HG02678 (cell line): ENCODE data around the gene HOTAIR.

ENCODE experiments used
- ATAC-seq: cut with Tn5 transposase; IDR thresholded peaks from one replicate; pipeline ENCODE4 v1.9.1; 2021; ENCODE audit warnings: mild to moderate bottlenecking, moderate library complexity; ENCODE audit not compliant: unreplicated experiment

The HOTAIR gene

GRCh38 chr12:53976172-53976822 is 1.5 kb upstream of the HOTAIR start:
- no peak for ATAC-seq

DNA sequence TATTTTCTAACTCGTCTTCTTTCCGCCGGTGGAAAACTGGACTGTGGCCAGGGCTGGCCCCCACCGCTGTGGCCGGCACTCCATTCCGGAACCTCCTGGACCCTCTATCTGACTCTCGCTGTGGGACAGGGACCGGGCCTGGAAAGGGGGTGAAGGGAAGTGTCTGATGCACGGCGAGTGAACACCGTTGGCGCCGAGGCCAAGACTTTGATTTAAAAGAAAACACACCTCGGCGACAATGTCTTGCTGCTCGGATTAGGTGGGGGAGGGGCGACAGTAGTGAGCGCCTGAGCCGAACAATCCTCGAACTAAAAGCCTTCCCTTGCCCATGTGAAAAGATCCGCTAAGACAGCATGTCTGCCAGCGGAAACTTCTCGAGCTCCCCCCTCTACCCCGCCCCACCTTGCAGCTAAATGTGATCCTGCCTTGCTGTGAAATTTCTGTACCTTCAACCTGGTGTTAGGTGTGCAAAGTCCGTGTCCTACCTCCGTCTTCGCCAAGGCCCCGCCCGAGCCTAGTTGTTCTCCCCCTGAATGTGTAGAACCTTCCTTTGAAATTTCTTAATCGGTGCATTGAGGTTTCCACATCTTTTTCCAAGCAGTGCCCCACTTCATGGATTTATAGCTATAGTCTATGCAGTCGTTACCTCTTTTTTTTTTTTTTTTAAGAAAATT is 862 bp upstream of the HOTAIR start:
- no peak for ATAC-seq

- no peak for ATAC-seq
Measured at GRCh38 chr12:53975064-53975471, 314 bp upstream of the HOTAIR start.

DNA sequence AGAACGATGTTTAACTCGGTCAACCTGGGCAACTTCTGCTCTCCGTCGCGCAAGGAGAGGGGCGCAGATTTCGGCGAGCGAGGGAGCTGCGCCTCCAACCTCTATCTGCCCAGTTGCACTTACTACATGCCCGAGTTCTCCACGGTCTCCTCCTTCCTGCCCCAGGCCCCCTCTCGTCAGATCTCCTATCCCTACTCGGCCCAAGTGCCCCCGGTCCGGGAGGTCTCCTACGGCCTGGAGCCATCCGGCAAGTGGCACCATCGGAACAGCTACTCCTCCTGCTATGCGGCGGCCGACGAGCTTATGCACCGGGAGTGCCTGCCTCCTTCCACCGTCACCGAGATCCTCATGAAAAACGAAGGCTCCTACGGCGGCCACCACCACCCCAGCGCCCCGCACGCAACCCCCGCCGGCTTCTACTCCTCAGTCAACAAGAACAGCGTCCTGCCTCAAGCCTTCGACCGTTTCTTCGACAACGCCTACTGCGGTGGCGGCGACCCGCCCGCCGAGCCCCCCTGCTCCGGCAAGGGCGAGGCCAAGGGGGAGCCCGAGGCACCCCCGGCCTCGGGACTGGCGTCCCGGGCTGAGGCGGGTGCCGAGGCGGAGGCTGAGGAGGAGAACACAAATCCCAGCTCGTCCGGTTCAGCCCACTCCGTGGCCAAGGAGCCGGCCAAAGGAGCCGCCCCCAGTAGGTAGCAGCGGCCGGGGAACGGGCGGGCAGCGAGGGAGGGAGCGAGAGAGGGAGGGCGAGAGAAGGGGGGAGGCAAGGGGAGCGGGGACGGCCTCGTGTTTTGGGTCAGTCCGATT is 1.3 kb downstream of the HOTAIR start:
- ATAC-seq: no peak

DNA sequence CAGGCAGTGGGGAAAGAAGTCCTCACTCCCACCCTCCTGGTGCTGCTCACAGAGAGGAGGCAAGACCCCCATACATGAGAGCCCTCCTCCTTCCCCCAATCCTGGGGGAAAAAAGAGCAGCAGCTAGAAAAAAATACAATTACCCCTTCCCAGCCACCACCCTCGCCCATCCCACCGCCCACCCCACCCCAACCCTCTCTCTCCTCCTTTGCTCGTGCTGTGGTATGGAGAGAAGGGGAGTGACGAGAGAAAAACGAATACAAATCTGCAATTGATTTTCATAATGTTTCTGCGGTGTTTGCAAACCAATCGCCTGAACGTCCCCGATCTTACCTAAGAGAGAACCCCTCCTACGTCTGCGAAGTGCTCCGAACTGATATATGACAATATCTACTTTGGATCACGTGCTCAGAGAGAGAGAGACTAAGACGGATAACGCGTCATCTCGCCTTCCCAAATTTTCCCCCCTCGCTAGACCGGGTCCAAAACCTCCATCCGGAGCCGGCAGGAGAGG is 2.0 kb downstream of the HOTAIR start, which contains the start of gene HOXC11:
HOXC11 (plus strand) TSS at position 405 of the 514 bp plus-strand sequence. CDS start 116 bp downstream, outside the sequence.
- ATAC-seq: no peak

GRCh38 chr12:53972152-53972702 is 2.5 kb downstream of the HOTAIR start:
- no peak for ATAC-seq

GRCh38 chr12:53971686-53972085 is 3.1 kb downstream of the HOTAIR start:
- no peak for ATAC-seq

DNA sequence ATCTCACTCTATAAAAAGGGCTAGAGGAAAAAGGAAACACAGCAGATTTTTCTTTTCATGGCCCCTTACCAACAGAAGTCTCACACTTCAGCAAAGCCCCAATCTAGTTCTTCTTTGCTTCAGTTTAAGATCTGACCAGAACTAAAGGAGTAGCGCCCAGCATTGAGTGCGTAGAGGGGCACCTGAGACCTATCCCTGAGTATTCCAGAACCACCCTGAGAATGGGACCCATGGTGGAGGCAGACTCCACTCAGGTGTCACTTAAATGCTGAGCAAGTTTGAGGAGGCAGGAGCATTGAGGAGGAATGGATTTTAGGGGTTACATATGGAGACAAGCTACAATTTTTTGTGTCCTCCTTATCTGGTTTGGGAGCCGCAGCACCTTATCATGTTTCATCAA is 3.6 kb downstream of the HOTAIR start:
- no peak for ATAC-seq

- no peak for ATAC-seq
Measured at GRCh38 chr12:53970451-53970850, 4.3 kb downstream of the HOTAIR start.

DNA sequence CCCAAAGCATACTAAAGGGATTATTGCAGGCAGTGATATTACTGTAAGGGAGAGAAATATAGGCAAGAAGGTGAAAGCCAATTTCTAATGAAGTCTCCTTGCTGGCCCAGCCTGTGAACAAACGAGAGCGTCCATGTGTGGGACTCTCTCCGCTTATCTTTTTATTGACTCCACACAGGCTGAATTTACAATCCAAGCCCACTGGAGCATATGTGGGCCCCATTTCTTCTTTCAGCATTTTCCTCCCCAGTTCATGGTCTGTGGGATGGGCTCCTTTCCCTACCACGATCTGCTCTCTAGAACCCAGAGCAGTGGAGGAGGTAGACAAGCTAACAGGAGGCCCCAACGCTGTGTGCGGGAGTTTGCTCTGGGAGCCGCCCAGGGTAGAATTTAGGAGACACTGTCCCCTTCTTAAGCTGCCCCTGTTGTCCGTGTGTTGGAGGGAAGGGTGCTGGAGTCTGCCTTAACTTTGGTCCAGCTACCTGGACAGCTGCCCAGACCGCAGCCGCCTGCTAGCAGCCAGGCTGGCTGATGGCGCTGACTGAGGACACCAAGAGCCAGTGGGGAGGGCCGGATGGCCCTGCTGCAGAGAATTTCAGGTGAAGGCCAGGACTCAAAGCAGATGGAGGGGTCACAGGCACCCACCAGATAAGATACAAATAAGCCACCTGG is 5.0 kb downstream of the HOTAIR start:
- no peak for ATAC-seq

- ATAC-seq: no peak
Measured at GRCh38 chr12:53968214-53969127, 6.3 kb downstream of the HOTAIR start.

- no peak for ATAC-seq
Measured at GRCh38 chr12:53967421-53967925, 7.3 kb downstream of the HOTAIR start.

DNA sequence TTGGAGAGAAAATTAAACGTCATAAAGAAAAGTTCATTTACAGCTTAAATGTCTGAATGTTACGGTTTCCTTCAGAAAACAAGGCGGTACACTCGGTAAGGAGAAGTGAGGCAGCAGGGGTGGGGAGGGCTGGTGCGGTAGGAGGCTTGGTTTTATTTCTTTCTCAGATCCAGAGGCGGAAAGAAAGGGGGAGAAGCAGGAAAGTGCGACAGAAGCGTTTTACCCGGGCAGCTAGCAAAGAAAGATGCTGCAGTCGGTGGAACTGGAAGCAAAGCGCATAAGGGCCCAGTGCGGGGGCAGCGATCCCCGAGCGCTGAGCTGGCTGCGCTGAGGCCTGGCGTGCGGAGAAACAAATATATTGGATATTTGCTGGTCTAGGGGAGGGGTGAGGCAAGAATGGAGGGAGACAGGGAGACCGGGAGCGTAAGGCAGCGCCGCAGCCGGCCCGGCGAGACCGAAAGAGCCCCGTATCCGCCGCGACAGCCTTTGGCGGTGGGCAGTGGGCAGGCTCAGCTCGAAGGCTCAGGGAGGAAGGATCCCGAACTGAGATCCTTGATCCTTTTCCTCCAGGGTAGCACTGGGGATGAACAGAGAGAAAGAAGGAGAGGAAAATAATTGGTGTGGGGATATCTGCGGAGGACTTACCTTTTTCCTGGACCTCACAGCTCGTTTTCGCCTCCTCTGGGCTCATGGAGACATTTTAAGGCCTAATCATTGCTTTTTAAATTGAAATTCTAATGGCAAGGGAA is 8.2 kb downstream of the HOTAIR start:
- ATAC-seq: no peak

GRCh38 chr12:53966085-53966384 is 8.7 kb downstream of the HOTAIR start:
- no peak for ATAC-seq

- no peak for ATAC-seq
Measured at GRCh38 chr12:53965281-53966084, 9.3 kb downstream of the HOTAIR start.

DNA sequence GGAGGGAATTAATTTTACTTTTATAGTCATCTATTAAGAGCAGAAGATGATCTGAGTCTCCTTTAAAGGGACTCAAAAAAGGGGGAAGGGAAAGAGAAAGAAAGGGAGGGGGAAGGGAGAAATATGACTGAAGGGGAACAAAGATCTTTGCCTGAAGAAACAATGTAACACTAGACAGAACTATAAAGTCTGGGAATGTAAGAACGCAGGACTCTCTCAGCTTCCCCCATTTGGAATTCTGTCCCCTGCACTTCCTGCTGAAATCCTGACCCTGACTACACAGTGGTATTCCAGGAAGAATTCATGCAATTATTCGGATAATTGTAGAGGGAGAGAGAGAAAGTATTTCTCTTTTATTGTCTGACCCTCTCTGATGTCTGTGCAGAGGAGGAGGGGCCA is 10.4 kb downstream of the HOTAIR start:
- no peak for ATAC-seq

- no peak for ATAC-seq
Measured at GRCh38 chr12:53963434-53964314, 11.1 kb downstream of the HOTAIR start.
